GM10847 (cell line): ENCODE results near the gene MTOR.

Experiments
- POLR2A ChIP-seq: IDR thresholded peaks from 2 replicates; pipeline ENCODE4 v1.6.1; 2011; ENCODE audit not compliant: insufficient read length; ENCODE audit errors: extremely low read depth

The MTOR gene

DNA sequence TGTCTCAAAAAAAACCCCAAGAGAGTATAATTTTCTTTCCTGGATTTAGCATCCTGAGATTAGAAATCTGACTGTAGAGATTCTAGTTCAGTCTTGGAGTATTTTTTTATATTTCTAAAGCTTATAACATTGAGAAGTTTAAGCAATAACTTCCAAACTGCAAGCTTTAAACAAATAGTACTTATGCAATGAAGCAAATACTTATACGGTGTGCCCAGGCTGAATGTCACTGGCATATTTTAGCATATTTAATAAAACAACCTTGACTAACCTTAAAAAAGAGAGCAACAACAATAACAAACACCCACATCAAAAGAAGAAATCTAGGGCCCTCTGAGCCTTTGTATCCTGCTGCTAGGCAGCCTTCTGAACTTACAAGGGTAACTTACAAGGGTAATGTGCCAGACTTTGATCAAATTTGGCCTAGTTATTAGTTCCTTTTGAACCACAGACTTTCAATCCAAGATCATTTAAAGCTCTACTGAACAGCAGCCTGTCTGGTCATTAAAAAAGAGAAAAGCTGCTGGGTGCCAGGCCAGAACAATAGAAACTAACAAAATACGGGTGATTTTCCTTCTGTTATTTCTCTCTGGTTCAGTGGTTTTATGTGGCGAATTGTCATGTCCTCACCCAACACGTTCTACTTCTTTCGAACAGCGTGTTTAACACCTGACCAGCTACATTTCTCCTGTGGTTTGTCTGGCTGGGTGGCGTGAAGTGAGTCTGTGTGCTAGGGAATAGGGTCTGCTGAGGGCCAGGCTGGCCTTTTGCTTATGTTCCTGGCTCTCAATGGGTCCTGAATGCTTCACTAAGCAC is 16.2 kb downstream of the MTOR start:
- TF ChIP-seq POLR2A = no peak

- no peak for TF ChIP-seq POLR2A
Observed at GRCh38 chr1:11245248-11245647, 17.1 kb downstream of the MTOR start.

GRCh38 chr1:11238311-11238710 is 24.0 kb downstream of the MTOR start:
- TF ChIP-seq POLR2A = no peak

DNA sequence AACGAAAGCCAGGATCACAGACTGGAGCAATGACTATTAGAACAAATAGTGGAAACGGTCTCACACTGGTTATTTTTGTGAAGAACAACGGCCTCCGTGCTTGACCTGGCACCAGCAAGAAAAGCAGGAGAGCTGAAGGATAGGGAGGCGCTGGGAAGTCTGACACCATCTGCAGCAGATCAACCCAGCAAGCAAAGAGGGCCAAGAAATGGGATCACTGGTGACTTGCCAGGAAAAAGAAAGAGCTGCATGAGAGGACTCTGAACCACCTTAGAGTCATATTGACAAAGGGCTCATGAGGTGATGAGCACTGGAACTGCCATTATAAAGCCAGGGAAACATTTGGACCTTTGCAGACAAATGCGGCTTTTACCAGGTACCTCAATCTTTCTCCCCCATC is 25.0 kb downstream of the MTOR start:
- TF ChIP-seq POLR2A = no peak

DNA sequence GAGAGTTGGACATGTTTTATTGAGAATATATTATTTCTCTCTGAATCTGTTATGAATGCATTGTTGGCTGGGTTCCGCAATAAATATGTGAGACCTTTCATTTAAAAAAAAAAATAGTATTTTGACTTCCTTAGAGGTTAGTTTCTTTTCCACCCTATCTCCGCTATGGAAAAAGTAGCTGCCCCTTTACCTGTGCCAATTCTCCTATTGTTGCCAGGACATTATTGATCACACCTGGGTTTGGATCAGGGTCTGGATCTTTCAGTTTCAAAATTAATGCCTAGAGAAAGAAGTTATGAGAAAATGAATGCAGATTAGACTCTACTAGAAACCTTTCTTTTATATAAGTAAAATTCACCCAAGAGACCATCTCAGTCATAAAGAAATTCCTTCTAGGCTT is 29.1 kb downstream of the MTOR start:
- no peak for TF ChIP-seq POLR2A

DNA sequence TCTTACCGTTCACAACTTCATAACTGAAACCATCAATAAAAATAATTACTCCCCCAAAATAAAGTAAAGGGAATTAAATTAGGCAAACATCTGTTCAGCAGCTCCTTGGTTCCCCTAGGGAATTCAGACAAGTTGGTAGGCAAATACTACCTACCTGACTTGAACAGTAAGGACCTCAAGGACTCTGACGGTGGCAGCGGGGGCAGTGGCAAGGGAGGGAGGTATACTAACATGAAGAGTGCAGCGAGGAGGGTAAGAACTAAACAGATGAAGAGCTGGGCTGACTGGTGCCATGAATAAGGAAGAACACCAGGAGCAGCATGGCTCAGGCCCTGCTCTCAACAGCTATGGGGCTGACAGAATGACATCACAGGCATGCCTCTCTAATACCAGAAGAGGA is 33.1 kb downstream of the MTOR start:
- no peak for TF ChIP-seq POLR2A

GRCh38 chr1:11227106-11228077 is 35.0 kb downstream of the MTOR start:
- TF ChIP-seq POLR2A = no peak

GRCh38 chr1:11216074-11216473 is 46.3 kb downstream of the MTOR start:
- TF ChIP-seq POLR2A = no peak

DNA sequence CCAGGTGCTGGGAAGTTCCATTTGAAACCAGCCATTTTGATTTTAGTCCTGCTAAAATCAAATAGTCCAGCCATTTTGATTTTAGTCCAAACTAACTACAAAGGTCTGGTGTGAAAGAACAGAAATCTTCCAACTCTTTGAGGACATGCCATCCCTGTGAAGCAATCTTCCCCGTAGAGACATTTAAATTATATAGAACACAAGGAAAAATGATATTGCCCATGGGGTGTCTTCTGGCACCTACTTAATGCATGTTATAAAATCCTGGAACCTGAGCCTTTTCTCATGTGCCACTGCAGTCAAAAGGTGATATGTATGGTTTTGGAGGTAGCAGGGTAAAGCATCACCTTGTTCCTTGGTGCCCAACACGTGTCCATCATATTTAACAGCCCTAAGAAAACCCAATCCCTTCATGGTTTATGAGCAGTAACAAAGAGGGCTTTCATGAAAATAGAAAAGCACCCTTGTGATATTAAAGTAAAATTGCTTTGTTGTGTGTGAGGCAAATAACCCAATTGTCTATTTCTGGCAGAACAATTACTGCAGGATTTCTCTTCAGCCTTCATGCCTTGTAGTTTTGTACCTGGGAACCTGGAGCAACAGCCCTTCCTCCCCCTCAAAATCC is 46.9 kb downstream of the MTOR start:
- TF ChIP-seq POLR2A = no peak

DNA sequence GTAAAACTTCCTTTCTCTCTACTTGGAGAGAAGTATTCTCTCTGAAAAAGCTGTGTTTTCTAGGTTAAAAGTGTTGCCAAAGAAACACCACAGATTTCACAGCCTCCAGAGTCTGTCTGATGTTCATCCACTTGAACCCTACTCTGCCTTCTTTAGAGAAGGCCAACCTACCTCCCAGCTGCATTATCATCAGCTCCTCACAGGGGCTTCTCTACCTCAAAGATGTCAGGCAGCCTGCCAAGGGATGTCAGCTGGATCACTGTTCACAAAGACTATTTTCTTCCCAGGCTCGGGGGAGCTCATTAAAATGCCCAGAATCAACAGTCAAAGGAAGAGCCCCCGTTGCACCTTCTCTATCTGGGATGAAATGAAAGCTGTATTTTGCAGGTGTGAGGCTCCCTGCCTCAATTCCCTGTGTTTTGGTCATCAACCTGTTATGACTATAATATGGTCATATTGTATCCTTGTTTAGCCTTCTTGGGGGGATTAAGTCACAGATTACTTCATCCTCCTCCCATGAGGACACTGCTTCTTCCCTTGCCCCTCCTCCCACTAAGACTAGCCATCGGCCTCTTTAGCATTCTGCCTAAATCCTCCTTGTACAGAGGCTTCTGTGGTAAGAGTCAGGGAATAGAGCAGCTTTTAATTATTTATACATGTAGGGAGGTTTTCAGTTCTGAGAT is 47.5 kb downstream of the MTOR start:
- TF ChIP-seq POLR2A = no peak

GRCh38 chr1:11211925-11212587 is 50.3 kb downstream of the MTOR start:
- no peak for TF ChIP-seq POLR2A

DNA sequence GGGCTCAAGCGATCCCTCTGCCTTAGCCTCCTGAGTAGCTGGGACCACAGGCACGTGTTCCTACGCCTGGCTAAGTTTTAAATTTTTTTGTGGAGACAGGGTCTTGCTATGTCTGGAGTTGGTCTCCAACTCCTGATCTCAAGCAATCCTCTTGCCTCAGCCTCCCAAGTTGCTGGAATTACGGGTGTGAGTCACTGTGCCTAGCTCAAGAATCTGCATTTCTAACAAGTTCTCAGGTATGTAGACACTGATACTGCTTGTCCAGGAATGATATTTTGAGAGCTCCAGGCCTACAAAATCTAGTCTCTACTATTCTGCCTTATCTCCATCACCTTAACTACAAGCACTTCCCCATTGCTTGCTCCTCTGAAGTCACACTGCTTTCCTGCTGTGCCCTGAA is 50.9 kb downstream of the MTOR start:
- TF ChIP-seq POLR2A = no peak

DNA sequence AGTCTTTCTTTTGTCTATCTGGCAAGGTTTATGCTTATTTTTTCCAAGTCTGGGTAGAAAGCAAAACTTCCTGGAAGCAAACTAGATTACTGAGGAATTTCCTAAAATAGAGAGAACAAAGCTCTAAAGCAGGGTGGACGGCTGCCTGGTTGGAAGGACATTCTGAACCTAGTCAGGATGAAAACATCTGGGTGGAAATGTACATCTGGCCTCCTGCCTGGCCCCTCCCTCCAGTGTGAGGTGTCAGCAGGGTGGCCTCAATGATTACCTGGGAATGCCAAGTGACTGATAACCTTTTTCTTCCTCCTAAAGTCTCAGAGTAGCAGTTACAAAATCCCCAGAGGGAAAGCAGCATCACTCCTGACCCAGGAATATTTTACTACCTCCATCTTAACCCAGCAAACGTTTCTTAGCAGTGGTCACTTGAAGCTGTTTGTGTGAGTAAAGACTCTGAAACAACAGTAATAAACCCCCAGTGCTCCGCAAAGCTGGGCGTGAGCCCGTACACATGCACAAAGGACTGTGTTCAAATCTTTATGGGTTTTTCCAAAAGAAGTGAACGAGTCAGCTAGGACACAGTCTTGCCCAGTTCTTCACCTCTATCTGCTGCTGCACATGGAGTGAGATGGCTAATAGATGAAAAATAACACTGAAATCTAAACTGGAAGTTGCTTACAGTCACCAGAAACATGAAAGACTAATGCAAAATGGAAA is 54.3 kb downstream of the MTOR start:
- no peak for TF ChIP-seq POLR2A
